ENCODE data around the gene MCM3.

Gene MCM3

GRCh38 chr6:52326540-52327364 is 42.2 kb upstream of the MCM3 start:
- FAIRE-seq, result no peak
- no peak for TF ChIP-seq CTCF (IDR thresholded peaks at IDR 0.05; ENCODE audit: insufficient read depth, missing control alignments)
- DNase-seq (ENCODE audit: insufficient read length, low spot score), result no peak

GRCh38 chr6:52325695-52326471 is 41.3 kb upstream of the MCM3 start:
- no peak for TF ChIP-seq CTCF (IDR thresholded peaks at IDR 0.05; ENCODE audit: insufficient read depth, missing control alignments)
- DNase-seq (ENCODE audit: insufficient read length, low spot score) (no peak), FAIRE-seq (no peak)

- DNase-seq (ENCODE audit: insufficient read length, low spot score) (no peak), FAIRE-seq (no peak)
- TF ChIP-seq CTCF (IDR thresholded peaks at IDR 0.05; ENCODE audit: insufficient read depth, missing control alignments), result no peak
Observed at GRCh38 chr6:52324189-52324588, 39.6 kb upstream of the MCM3 start.

GRCh38 chr6:52317841-52318581 is 33.5 kb upstream of the MCM3 start:
- DNase-seq (ENCODE audit: insufficient read length, low spot score), result no peak
- FAIRE-seq, result no peak

GRCh38 chr6:52317211-52317610 is 32.7 kb upstream of the MCM3 start:
- no peak for DNase-seq (ENCODE audit: insufficient read length, low spot score)
- TF ChIP-seq CTCF (IDR thresholded peaks at IDR 0.05; ENCODE audit: insufficient read depth, missing control alignments), result no peak
- no peak for FAIRE-seq

More at GRCh38 chr6:52317841-52318581, 33.5 kb upstream of the MCM3 start:
- no peak for TF ChIP-seq CTCF (IDR thresholded peaks at IDR 0.05; ENCODE audit: insufficient read depth, missing control alignments)

- FAIRE-seq (no peak), DNase-seq (ENCODE audit: insufficient read length, low spot score) (no peak)
- TF ChIP-seq CTCF (IDR thresholded peaks at IDR 0.05; ENCODE audit: insufficient read depth, missing control alignments), result no peak
Observed at GRCh38 chr6:52314752-52315151, 30.2 kb upstream of the MCM3 start.
